Measurements from ENCODE around the gene RAB8B. TPM values are rescaled to one million over a fixed set of nuclear protein-coding genes. Genes with fewer than 3 reads are reported as not detected.
"Not testable (repeated sequence)": the region's sequence is repeated elsewhere in the genome, so short reads cannot be mapped to it uniquely, and the experiment has no call there.

The RAB8B gene
- total and polyA plus RNA-seq, 4 donors = 3.8 to 26.5 (median 7.6) TPM

DNA sequence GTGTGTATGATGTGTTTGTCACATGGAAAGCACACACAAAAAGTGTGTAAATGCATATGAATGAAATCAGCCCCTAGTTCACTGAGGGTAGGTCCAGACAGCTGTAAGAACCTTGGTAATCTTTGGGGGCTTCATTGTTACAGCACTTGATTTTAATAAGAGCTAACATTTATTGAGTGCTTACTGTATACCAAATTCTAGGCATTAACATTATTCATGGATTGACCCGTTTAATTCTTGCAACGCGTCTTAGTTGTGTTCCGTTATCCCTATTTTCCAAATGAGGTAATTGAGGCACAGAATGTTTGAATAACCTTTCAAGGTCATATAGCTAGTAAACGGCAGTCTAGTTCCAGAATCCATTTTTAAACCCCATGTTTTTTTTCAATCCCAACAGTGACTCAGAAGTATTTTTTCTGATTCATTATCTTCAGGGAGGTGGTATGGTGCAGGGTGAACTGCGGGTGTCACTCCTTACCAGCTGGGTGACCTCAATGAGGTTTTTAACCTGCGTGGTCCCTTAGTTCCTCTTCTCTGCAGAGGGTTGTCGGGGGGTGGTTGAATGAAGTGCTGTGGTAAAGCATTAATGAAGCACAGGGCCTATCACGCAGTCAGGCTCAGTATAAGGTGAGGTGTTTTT, 14.2 kb downstream of the RAB8B start (continued):
- TF ChIP-seq, protein P1, sequence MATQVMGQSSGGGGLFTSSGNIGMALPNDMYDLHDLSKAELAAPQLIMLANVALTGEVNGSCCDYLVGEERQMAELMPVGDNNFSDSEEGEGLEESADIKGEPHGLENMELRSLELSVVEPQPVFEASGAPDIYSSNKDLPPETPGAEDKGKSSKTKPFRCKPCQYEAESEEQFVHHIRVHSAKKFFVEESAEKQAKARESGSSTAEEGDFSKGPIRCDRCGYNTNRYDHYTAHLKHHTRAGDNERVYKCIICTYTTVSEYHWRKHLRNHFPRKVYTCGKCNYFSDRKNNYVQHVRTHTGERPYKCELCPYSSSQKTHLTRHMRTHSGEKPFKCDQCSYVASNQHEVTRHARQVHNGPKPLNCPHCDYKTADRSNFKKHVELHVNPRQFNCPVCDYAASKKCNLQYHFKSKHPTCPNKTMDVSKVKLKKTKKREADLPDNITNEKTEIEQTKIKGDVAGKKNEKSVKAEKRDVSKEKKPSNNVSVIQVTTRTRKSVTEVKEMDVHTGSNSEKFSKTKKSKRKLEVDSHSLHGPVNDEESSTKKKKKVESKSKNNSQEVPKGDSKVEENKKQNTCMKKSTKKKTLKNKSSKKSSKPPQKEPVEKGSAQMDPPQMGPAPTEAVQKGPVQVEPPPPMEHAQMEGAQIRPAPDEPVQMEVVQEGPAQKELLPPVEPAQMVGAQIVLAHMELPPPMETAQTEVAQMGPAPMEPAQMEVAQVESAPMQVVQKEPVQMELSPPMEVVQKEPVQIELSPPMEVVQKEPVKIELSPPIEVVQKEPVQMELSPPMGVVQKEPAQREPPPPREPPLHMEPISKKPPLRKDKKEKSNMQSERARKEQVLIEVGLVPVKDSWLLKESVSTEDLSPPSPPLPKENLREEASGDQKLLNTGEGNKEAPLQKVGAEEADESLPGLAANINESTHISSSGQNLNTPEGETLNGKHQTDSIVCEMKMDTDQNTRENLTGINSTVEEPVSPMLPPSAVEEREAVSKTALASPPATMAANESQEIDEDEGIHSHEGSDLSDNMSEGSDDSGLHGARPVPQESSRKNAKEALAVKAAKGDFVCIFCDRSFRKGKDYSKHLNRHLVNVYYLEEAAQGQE (IDR thresholded peaks at IDR 0.05) = no peak
- TF ChIP-seq EGR1 (IDR thresholded peaks at IDR 0.05; ENCODE audit: low read depth in 2 of 2) = no peak
- no peak for TF ChIP-seq RAD21 (IDR thresholded peaks at IDR 0.05)
- TF ChIP-seq GABPA (IDR thresholded peaks at IDR 0.05 in 1 of 2, conservative IDR thresholded peaks at IDR 0.05 in 1 of 2) = no peak
- no peak for TF ChIP-seq ATF3 (IDR thresholded peaks at IDR 0.05)
- TF ChIP-seq MAX (IDR thresholded peaks at IDR 0.05) = no peak
- TF ChIP-seq NR2F2 (IDR thresholded peaks at IDR 0.05) = no peak
- TF ChIP-seq HNF4A (conservative IDR thresholded peaks at IDR 0.05) = no peak

DNA sequence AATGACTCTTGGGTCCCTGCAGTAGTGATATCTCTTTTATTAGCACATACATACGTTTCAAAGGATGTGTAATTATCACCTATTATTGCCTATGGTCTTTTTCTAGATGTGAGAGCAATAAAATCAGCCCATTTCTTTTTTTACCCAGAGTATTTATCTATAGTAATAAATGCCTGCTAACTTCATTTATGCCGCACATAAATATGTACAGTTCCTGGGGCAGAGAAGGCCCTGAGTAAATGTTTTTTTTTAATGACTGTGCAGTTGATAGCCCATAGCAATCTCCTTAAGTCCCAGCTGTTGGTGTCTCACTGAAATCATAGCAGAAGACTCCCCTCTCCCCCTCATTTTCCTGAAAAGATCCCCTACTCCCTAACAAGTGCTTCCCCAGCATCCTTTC, 16.7 kb downstream of the RAB8B start:
- Histone ChIP-seq H3K27ac (ENCODE audit: low read depth in 1 of 2, low read length in 2 of 2) (no peak overlapping the region), H3K4me1 (ENCODE audit: control insufficient read depth in 4 of 4, insufficient read depth in 4 of 4, low read length in 3 of 4) (peaks cover 0 to 4% (median 0%) of the 10 kb centered on the region in 4 donors), H3K4me3 (ENCODE audit: low read depth in 1 of 3, low read length in 3 of 3) (no peak overlapping the region), H3K27me3 (ENCODE audit: control insufficient read depth in 4 of 4, insufficient read depth in 4 of 4, low read length in 3 of 4) (no peaks in the 10 kb centered on the region), H3K36me3 (ENCODE audit: control insufficient read depth in 4 of 4, insufficient read depth in 3 of 4, low read depth in 1 of 4, low read length in 3 of 4) (no peaks in the 10 kb centered on the region), H3K9ac (ENCODE audit: low read depth in 1 of 2, low read length in 2 of 2) (no peak overlapping the region), H3K9me3 (ENCODE audit: control insufficient read depth in 4 of 4, low read length in 3 of 4) (no peaks in the 10 kb centered on the region)
- no peak for DNase-seq (ENCODE audit: low spot score)
- WGBS = 91% methylated on average over 2 of the region's 2 CpGs
- TF ChIP-seq EGR1 (IDR thresholded peaks at IDR 0.05; ENCODE audit: low read depth in 2 of 2) (no peak), TAF1 (conservative IDR thresholded peaks at IDR 0.05) (no peak), FOXA2 (IDR thresholded peaks at IDR 0.05) (no peak), HNF4G (IDR thresholded peaks at IDR 0.05) (no peak), SP1 (IDR thresholded peaks at IDR 0.05) (no peak), RXRA (IDR thresholded peaks at IDR 0.05) (no peak), ATF3 (IDR thresholded peaks at IDR 0.05) (no peak), JUND (IDR thresholded peaks at IDR 0.05) (no peak), CTCF (IDR thresholded peaks at IDR 0.05; ENCODE audit: low read depth, low read length, missing input control) (no peak), NR2F2 (IDR thresholded peaks at IDR 0.05) (no peak), HNF4A (conservative IDR thresholded peaks at IDR 0.05) (no peak), MAX (IDR thresholded peaks at IDR 0.05) (no peak), ZBTB33 (IDR thresholded peaks at IDR 0.05) (no peak), FOXA1 (IDR thresholded peaks at IDR 0.05) (no peak)
- TF ChIP-seq, protein P1 (IDR thresholded peaks at IDR 0.05) = no peak

GRCh38 chr15:63208824-63209223, 19.4 kb downstream of the RAB8B start:
- not testable (repeated sequence) for H3K27ac ChIP-seq (ENCODE audit: low read depth in 1 of 2, low read length in 2 of 2); H3K9ac ChIP-seq (ENCODE audit: low read depth in 1 of 2, low read length in 2 of 2); H3K9me3 ChIP-seq (ENCODE audit: control insufficient read depth in 4 of 4, low read length in 3 of 4); DNase-seq (ENCODE audit: low spot score); H3K4me3 ChIP-seq (ENCODE audit: low read depth in 1 of 3, low read length in 3 of 3); H3K27me3 ChIP-seq (ENCODE audit: control insufficient read depth in 4 of 4, insufficient read depth in 4 of 4, low read length in 3 of 4); H3K36me3 ChIP-seq (ENCODE audit: control insufficient read depth in 4 of 4, insufficient read depth in 3 of 4, low read depth in 1 of 4, low read length in 3 of 4); H3K4me1 ChIP-seq (ENCODE audit: control insufficient read depth in 4 of 4, insufficient read depth in 4 of 4, low read length in 3 of 4)
- 97% methylated on average over 12 of the region's 12 CpGs for WGBS
